ENCODE results near the gene NCK1. TPM values are rescaled to one million over a fixed set of nuclear protein-coding genes. Genes with fewer than 3 reads are reported as not detected.

NCK1 gene
- total RNA-seq, 1 experiment from 2014 or later, result 25.6 TPM

DNA sequence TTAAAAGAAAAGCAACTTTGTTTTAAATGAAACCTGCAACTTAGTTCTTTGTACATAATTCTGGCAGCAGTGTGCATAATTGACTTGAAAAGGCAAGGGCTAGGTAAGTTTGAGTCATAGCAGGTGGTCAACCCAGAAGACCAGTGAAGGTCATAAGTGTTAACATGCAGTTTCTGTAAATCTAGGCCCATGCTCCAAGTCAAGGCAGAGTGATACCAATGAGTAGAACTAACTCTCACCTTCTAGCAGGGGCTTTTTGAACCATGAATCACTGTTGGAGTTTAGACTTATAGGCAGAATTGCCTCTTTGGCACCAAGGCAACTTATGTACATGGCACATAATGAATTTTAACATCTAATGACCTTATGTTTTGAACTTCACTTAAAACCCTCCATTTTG is 66.2 kb downstream of the NCK1 start:
- H3K27me3 ChIP-seq (ENCODE audit: insufficient read depth, low read length), result no peaks in the 10 kb centered on the region
- ATAC-seq (no peak), DNase-seq (ENCODE audit: low read depth, low spot score) (no peak)
- no peak overlapping the region for H3K9ac ChIP-seq (ENCODE audit: low read length)
- no TSS peak for BruUV-seq (replicated peaks)
- intact Hi-C loops (cut with micrococcal nuclease), result no loop called here
- H3K27ac ChIP-seq (ENCODE audit: low read depth, low read length), result no peak overlapping the region
- ChIA-PET POLR2A (no interaction called here), CTCF (no interaction called here), RAD21 (ENCODE audit: low non-redundant PET in 1 of 2, low total read pairs in 2 of 2, uncharacterized antibody in 2 of 2, unreplicated experiment in 2 of 2) (no interaction called here)
- H3K4me1 ChIP-seq (ENCODE audit: control insufficient read depth in 1 of 2, insufficient read depth in 2 of 2, low read length in 2 of 2), result peaks cover 0 to 5% of the 10 kb centered on the region in 2 experiments; a peak in 1 of 4 replicates
- peaks cover 45% of the 10 kb centered on the region for H3K79me2 ChIP-seq (ENCODE audit: insufficient read depth, low read length)
- TF ChIP-seq, protein P1, sequence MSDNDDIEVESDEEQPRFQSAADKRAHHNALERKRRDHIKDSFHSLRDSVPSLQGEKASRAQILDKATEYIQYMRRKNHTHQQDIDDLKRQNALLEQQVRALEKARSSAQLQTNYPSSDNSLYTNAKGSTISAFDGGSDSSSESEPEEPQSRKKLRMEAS (IDR thresholded peaks at IDR 0.05), result no peak
- TF ChIP-seq, protein P2, sequence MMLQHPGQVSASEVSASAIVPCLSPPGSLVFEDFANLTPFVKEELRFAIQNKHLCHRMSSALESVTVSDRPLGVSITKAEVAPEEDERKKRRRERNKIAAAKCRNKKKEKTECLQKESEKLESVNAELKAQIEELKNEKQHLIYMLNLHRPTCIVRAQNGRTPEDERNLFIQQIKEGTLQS (IDR thresholded peaks at IDR 0.05), result no peak
- TF ChIP-seq JUND (IDR thresholded peaks at IDR 0.05), result no peak
- TF ChIP-seq SIN3A (IDR thresholded peaks at IDR 0.05; ENCODE audit: low read depth), result no peak
- TF ChIP-seq FOSL1 (IDR thresholded peaks at IDR 0.05; ENCODE audit: low read depth), result no peak
- no peak for TF ChIP-seq YY1 (IDR thresholded peaks at IDR 0.05; ENCODE audit: extremely low read depth, insufficient replicate concordance, low read depth, low read length)
- no peak for TF ChIP-seq SRF (IDR thresholded peaks at IDR 0.05; ENCODE audit: low read depth)
- H3K36me3 ChIP-seq (ENCODE audit: control insufficient read depth in 1 of 2, insufficient read depth in 2 of 2, low read length in 2 of 2), result peaks cover 0 to 9% of the 10 kb centered on the region in 2 experiments; a peak in 1 of 4 replicates
- no peaks in the 10 kb centered on the region for H4K20me1 ChIP-seq (ENCODE audit: insufficient read depth)
- no peaks in the 10 kb centered on the region for H3K9me2 ChIP-seq (ENCODE audit: insufficient read depth)
- no peaks in the 10 kb centered on the region for H3K9me3 ChIP-seq (ENCODE audit: control insufficient read depth in 1 of 2, insufficient read depth in 1 of 2, low read depth in 1 of 2, low read length in 2 of 2)
- no peak overlapping the region for H3K4me2 ChIP-seq (ENCODE audit: low read length)
- no peak overlapping the region for H3K4me3 ChIP-seq (replicated peaks in 1 of 2; ENCODE audit: low read depth in 1 of 2, low read length in 2 of 2)
- no peak overlapping the region for H2AFZ ChIP-seq (ENCODE audit: low read depth, low read length, poor library complexity, severe bottlenecking)

DNA sequence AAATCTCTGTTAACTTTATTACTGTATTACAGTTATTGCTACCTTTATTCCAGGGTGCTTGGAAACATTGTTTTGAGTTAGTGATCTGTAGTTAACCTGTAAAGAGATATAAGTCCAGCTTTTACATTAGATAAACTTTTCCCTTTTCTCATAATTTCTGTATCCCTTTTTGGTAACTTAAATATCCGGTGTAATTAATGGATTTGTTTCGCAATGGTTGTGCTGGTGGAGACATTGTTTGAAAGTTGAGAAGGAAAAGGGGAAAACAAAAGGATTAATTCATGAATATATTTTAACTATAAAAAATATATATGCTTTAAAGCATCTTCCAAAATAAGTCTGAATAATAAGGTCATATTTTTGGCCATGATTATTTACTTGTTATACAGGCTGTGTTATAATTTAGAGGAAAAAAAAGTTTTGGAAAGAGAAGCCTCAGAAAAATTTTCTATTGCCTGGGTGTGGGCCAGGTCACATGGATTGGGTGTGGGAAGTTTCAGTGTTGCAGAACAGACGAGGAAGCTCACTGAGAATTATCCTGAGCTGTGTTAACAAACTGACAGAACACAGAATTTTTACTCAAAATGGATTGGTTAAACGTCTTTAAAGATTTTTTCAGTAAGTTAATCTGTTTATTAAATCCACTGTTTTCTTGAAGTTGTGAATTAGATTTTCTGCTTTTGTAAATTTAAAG is 68.1 kb downstream of the NCK1 start:
- Histone ChIP-seq H2AFZ (ENCODE audit: low read depth, low read length, poor library complexity, severe bottlenecking) (no peak overlapping the region), H3K9me3 (ENCODE audit: control insufficient read depth in 1 of 2, insufficient read depth in 1 of 2, low read depth in 1 of 2, low read length in 2 of 2) (no peaks in the 10 kb centered on the region), H3K36me3 (ENCODE audit: control insufficient read depth in 1 of 2, insufficient read depth in 2 of 2, low read length in 2 of 2) (peaks cover 0 to 9% of the 10 kb centered on the region in 2 experiments; a peak in 1 of 4 replicates), H3K27me3 (ENCODE audit: insufficient read depth, low read length) (no peaks in the 10 kb centered on the region), H3K4me3 (replicated peaks in 1 of 2; ENCODE audit: low read depth in 1 of 2, low read length in 2 of 2) (no peak overlapping the region), H3K9ac (ENCODE audit: low read length) (no peak overlapping the region), H3K79me2 (ENCODE audit: insufficient read depth, low read length) (peaks cover 29% of the 10 kb centered on the region), H3K27ac (ENCODE audit: low read depth, low read length) (no peak overlapping the region), H3K4me2 (ENCODE audit: low read length) (no peak overlapping the region), H4K20me1 (ENCODE audit: insufficient read depth) (no peaks in the 10 kb centered on the region), H3K4me1 (ENCODE audit: control insufficient read depth in 1 of 2, insufficient read depth in 2 of 2, low read length in 2 of 2) (peaks cover 0 to 5% of the 10 kb centered on the region in 2 experiments; a peak in 1 of 4 replicates), H3K9me2 (ENCODE audit: insufficient read depth) (no peaks in the 10 kb centered on the region)
- ATAC-seq (no peak), DNase-seq (ENCODE audit: low read depth, low spot score) (no peak)
- ChIA-PET RAD21 (ENCODE audit: low non-redundant PET in 1 of 2, low total read pairs in 2 of 2, uncharacterized antibody in 2 of 2, unreplicated experiment in 2 of 2) (no interaction called here), POLR2A (no interaction called here), CTCF (no interaction called here)
- intact Hi-C loops (cut with micrococcal nuclease), result no loop called here
- no TSS peak for BruUV-seq (replicated peaks)
- TF ChIP-seq, protein P3, sequence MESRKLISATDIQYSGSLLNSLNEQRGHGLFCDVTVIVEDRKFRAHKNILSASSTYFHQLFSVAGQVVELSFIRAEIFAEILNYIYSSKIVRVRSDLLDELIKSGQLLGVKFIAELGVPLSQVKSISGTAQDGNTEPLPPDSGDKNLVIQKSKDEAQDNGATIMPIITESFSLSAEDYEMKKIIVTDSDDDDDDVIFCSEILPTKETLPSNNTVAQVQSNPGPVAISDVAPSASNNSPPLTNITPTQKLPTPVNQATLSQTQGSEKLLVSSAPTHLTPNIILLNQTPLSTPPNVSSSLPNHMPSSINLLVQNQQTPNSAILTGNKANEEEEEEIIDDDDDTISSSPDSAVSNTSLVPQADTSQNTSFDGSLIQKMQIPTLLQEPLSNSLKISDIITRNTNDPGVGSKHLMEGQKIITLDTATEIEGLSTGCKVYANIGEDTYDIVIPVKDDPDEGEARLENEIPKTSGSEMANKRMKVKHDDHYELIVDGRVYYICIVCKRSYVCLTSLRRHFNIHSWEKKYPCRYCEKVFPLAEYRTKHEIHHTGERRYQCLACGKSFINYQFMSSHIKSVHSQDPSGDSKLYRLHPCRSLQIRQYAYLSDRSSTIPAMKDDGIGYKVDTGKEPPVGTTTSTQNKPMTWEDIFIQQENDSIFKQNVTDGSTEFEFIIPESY (IDR thresholded peaks at IDR 0.05; ENCODE audit: extremely low read depth, insufficient replicate concordance, low read length), result no peak
- TF ChIP-seq CEBPB (IDR thresholded peaks at IDR 0.05; ENCODE audit: low read depth), result peak; percentile 69; the same call in 1 of the 2 replicates
